ENCODE data around the gene SLX9.

DNA sequence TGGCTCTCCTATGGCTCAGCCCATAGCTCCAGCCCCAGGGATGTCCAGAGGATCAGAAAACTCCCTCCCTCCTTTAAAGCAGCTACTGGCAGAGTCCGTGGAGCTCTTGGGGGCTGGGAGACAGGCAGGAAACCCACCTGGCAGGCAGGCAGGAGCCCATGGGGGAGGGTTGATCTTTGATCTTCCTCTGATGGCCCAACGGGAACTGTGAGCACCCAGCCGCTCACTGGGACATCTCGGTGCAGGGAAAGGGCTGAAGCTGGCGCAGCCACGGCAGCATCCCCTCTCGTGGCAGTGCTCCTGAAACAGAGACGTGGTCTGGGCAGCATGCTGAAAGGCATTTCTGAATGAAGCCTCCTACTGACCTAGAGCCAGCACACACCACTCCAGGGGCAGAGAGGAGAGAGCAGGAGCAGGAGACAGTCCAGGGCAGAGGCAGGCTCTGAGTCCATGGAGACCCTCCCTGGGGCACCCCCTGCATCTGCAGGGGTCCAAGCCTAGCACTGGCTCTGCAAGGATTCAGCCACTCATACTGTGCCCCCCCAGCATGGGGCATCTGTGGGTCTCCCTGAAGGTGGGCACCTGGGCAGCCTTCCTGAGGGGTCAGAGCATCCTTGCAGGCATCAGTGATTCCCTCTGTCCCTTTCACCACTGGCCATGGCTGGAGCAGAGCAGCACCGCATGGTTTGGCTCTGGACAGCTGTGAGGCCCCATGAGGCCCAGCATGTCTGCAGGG lies 4.9 kb upstream of the SLX9 start:
- TF ChIP-seq CTCF (IDR thresholded peaks at IDR 0.05) (no peak), ZFX (IDR thresholded peaks at IDR 0.05; ENCODE audit: borderline replicate concordance) (no peak)
